ENCODE results near the gene HIVEP3.

HIVEP3 gene

GRCh38 chr1:41663671-41664400 lies 254.9 kb downstream of the HIVEP3 start:
- DNase-seq (ENCODE audit: low spot score), result no peak

- no peak for DNase-seq (ENCODE audit: low spot score)
Observed at GRCh38 chr1:41662765-41663437, 255.8 kb downstream of the HIVEP3 start.

GRCh38 chr1:41662061-41662764 lies 256.5 kb downstream of the HIVEP3 start:
- no peak for DNase-seq (ENCODE audit: low spot score)

GRCh38 chr1:41661428-41662060 lies 257.2 kb downstream of the HIVEP3 start:
- no peak for DNase-seq (ENCODE audit: low spot score)

GRCh38 chr1:41660570-41661427 lies 257.9 kb downstream of the HIVEP3 start:
- no peak for DNase-seq (ENCODE audit: low spot score)

GRCh38 chr1:41659903-41660302 lies 258.8 kb downstream of the HIVEP3 start:
- no peak for DNase-seq (ENCODE audit: low spot score)

- DNase-seq (ENCODE audit: low spot score), result no peak
Observed at GRCh38 chr1:41659159-41659495, 259.6 kb downstream of the HIVEP3 start.

GRCh38 chr1:41658431-41659158 lies 260.1 kb downstream of the HIVEP3 start:
- no peak for DNase-seq (ENCODE audit: low spot score)

- DNase-seq (ENCODE audit: low spot score), result no peak
Observed at GRCh38 chr1:41657679-41658295, 260.9 kb downstream of the HIVEP3 start.

GRCh38 chr1:41656825-41657500 lies 261.8 kb downstream of the HIVEP3 start:
- DNase-seq (ENCODE audit: low spot score), result no peak

- DNase-seq (ENCODE audit: low spot score), result no peak
Observed at GRCh38 chr1:41656068-41656467, 262.7 kb downstream of the HIVEP3 start.

- no peak for DNase-seq (ENCODE audit: low spot score)
Observed at GRCh38 chr1:41655632-41656031, 263.1 kb downstream of the HIVEP3 start.

GRCh38 chr1:41653574-41653973 lies 265.1 kb downstream of the HIVEP3 start:
- DNase-seq (ENCODE audit: low spot score), result no peak

- DNase-seq (ENCODE audit: low spot score), result no peak
Observed at GRCh38 chr1:41652384-41653265, 266.1 kb downstream of the HIVEP3 start.

- DNase-seq (ENCODE audit: low spot score), result no peak
Observed at GRCh38 chr1:41650028-41650880, 268.5 kb downstream of the HIVEP3 start.

- no peak for DNase-seq (ENCODE audit: low spot score)
Observed at GRCh38 chr1:41649396-41650027, 269.2 kb downstream of the HIVEP3 start.

- DNase-seq (ENCODE audit: low spot score), result no peak
Observed at GRCh38 chr1:41648844-41649243, 269.9 kb downstream of the HIVEP3 start.

- DNase-seq (ENCODE audit: low spot score), result no peak
Observed at GRCh38 chr1:41648230-41648629, 270.5 kb downstream of the HIVEP3 start.
